ENCODE results near the gene SHB.

SHB gene

DNA sequence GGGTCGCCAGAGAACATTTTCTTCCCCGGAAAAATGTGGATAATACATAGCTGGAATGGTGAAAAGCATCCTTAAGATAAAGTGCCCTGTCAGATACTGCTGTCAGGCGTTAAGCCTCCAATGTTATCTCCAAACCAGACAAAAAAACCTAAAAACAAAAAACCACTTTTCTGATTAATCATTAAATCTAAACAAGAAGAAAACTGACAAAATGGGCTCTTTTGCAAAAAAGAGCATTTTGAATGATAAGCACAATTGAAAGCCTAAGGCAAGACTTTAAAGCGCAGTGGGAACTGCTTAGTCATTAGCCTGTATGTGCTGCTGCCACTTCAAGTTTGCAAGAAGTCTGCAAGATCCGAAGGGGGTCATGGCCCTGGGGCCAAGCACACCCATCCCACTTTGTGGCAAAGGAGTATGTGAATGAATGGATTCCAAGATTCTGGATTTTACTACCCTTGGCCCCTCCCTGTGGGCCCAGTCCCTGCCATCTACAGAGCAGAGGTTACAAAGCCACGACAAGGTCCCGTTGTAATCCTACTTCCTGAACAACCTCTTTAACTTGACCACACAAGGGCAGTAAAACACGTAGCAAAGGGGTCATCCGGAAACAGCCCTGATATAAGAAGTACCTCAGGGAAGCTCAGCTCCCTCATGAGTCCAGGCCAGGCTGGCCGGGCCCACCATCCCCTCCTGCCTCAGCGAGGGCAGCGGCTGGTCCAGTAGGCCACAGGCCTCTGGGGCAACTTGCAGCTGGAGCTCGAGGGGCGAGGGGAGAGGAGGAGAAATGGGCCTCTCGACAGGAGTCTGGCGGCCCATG lies 29.7 kb downstream of the SHB start:
- no peak for DNase-seq

DNA sequence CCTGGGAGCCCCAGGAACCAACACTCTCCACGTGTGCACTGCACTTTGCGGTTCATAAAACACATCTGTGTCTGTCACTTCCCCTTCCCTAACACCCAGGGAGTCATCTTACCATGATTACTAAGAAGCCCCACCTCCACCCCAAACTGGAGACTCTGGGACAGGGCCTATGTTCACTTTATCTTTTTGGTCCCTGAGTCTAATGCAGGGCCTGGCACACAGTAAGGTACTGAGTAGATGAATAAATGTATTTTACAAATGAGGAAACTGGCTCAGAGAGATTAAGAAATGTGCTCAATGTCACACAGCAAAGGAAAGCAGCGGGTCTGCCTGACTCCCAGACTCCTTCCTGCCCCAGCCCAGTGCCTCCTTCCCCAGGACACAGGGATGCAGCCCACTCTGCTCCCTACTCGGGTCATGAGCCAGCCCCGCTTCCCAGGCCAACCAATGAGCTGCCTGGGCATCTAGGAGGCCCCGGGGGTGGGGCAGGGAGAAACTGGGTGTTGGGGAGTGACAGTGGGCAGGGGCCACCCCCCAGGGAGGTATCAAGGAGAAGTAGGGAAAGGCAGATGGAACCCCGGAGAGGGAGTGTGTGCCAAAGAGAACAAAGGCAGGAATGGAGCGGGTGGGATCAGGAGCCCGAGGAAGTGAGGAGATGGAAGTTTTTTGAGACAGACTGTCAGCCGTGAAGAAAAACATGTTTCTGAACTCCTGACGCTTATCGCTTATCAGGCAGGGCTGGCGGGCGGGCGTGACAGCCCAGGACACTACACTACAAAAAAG lies 30.5 kb downstream of the SHB start:
- DNase-seq, result no peak

DNA sequence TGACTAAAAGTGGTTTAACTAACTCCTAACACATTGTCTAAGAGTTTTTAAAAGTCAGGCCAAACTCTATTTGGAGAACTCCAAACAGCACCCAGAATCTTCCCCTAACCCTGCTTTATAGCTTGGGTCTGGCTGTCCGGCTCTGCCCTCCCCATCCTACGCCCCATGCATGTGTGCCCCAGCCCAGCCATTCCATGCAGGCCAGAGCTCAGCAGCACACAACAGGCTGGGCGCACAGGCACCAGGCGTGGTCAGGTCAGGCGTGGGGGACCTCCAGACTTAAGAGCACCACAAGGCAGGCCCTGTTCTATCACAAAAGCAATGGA lies 31.1 kb downstream of the SHB start:
- no peak for DNase-seq

DNA sequence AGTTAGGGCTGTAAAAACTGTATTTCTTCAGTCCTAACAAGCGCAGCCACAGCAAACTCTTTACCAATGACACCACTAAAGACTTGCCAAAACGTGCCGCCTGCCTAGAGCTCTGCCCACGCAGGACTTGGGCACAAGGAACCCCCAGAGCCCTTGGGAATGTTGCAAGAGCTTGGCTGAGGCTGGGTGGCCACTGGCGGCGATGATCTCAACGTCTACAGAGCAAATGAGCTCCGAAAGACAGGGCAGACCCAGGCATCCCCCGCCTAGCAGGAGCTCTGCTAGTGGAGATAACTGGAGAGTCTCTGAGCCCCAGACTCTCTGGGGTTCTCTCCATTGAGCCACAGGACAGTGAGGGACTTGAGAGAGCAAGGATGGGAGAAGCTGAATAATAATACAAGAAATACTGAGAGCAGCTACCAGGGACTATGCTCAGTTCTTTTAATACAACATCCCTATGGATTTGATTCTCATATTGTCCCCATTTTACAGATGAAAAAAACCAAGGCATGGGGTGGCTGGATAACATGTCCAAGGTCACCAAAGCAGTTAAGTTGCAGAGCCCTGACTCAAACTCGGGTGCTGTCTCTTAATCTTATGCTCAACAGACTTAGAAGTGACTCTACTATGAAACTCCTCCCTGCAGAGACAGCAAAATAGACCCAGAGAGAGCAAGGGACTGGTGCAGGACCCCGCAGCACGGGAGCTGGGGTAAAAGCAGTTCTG lies 32.5 kb downstream of the SHB start:
- DNase-seq, result no peak

GRCh38 chr9:38035873-38036272 lies 33.2 kb downstream of the SHB start:
- DNase-seq, result no peak

GRCh38 chr9:38033941-38034340 lies 35.1 kb downstream of the SHB start:
- no peak for DNase-seq

GRCh38 chr9:38032266-38033110 lies 36.5 kb downstream of the SHB start:
- no peak for DNase-seq

DNA sequence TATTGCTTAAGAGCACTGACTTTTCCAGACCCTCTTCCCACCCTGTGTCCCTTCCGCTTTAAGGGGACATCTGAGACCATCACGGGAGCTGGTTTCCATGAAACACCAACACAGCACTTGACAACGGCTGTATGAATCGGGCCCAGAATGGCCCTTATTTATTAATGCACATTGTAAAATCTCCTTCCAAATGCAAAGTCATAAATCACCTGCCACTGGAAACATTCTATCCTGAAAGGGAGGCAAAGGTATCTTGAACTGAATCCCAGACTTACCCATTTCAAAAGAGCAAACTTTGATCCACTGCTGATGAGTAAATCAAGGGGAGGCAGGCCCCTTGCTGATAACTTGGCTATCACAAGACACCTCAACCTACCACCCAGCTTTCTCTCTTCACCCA lies 37.4 kb downstream of the SHB start:
- no peak for DNase-seq

DNA sequence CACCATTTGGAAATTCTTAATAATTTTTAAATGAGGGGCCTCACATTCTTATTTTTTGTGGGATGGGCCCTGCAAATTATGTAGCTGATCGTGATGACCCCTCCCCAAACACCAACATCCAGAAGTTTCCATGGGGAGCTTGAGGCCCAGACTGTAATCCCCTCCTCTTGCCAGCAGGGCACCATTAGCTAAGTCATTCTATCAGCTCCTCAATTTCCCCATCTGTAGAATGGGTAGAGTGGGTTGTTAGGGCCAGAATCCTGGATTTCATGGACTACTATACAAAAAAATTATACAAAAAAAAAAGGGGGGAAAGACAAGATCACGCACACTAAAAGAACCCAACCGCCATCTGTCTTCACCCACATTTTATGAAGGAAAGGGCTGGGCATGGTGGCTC lies 38.4 kb downstream of the SHB start:
- no peak for DNase-seq

- DNase-seq, result no peak
Measured at GRCh38 chr9:38029915-38030638, 39.0 kb downstream of the SHB start.

- no peak for DNase-seq
Measured at GRCh38 chr9:38027714-38028113, 41.3 kb downstream of the SHB start.

DNA sequence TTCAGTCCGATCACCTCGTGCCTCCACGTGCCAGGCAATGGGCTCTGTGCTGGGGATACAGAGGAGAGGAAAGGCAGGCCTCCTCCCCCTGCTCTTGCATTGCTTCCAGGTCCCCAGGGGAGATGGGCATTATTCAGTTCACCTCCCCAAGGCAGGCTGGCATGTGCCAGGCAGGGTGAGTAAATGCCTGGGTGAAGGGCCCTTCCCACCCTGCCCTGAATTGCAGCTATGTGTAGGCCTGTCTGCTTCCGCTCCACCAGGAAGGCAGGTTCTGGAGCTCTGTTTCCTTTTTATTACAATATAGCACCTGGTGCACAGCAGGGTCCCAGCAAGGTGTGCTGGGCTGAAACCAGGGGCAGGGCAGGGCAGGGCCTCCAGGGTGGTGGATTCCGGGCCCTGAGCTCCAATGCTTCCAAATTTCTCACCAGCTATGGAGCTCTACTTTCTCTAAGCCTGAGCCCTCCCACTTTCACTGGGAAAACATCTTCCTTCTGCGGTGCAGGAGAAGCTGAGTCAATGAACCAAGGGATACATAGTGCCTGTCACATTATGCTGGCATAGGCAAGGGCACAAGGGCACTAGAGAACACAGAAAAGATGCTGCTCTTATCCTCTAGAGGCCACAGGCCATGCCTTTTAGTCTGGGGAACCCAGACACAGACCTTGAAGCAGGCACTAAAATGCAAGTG lies 42.0 kb downstream of the SHB start:
- DNase-seq, result no peak

- DNase-seq, result no peak
Measured at GRCh38 chr9:38026021-38026809, 42.8 kb downstream of the SHB start.

DNA sequence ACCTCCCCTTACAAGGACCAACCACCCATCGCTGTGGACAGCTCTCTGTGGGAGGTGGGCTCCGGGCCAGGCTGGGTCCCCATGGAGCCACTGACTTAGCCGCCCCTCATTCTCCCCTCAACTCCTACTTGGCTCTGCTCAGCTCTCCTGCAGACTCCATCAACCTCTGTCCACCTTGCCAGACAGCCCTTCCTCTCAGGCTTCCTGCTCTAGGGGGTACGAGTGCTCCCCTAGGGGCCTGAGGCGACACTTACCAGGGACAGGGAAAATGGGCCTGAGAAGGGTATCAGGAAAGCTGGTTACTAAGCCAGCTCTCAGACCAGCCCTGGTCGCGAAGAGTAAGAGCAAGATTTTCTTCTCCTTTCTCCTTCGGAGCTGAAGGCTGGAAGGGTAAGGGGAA lies 43.9 kb downstream of the SHB start:
- DNase-seq, result no peak

GRCh38 chr9:38024036-38024681 lies 44.9 kb downstream of the SHB start:
- no peak for DNase-seq

GRCh38 chr9:38023661-38024035 lies 45.4 kb downstream of the SHB start:
- DNase-seq, result no peak

DNA sequence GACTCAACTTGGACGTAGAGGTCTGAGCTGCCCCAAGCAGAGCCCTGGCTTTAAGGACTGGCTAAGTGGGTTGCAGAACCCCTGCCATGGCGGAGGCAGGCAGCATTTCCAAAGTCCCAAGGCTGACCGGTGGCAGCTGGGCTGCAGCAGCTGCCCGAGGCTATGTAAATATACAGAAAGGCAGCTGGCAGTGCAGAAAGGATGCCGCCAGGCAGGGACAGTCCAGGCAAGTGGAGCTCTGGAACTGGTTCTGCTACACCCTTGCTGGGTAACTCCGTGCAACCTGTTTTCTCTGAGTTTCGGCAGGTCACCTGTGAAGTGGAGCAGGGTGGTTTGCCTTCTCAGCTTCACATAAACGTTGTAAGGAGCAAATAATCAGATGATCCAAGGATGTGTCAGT lies 46.0 kb downstream of the SHB start:
- DNase-seq, result no peak

GRCh38 chr9:38022203-38022895 lies 46.7 kb downstream of the SHB start:
- DNase-seq, result no peak
